GDM1 (cell line): Measurements from ENCODE around the gene MPP4.

Source experiments
- DNase-seq: peaks from one replicate; lab custom pipeline; 2025; lab: John Stamatoyannopoulos, UW

MPP4 gene

GRCh38 chr2:201628545-201628944 lies 69.9 kb downstream of the MPP4 start:
- DNase-seq = no peak

GRCh38 chr2:201622306-201622970 lies 76.0 kb downstream of the MPP4 start:
- no peak for DNase-seq

GRCh38 chr2:201621293-201621999 lies 77.0 kb downstream of the MPP4 start:
- no peak for DNase-seq

GRCh38 chr2:201618744-201619662 lies 79.4 kb downstream of the MPP4 start:
- DNase-seq = no peak

- DNase-seq = no peak
These were observed 90.4 kb downstream of the MPP4 start for GRCh38 chr2:201608021-201608420.

- no peak for DNase-seq
These were observed 90.9 kb downstream of the MPP4 start for GRCh38 chr2:201607568-201607967.

GRCh38 chr2:201600906-201601305 lies 97.5 kb downstream of the MPP4 start:
- no peak for DNase-seq

- no peak for DNase-seq
These were observed 101.0 kb downstream of the MPP4 start for GRCh38 chr2:201597397-201597796.
